HEK293 (cell line): ENCODE data around the gene DNM1.

Experiments
- CTCF ChIP-seq: fragments of 450-650 bp; formaldehyde crosslinking; IDR thresholded peaks from 2 replicates; pipeline ENCODE4 v1.5.1; 2016; ENCODE audit warnings: missing biosample characterization, missing genetic modification characterization
- YY1 ChIP-seq: fragments of 450-650 bp; formaldehyde crosslinking; IDR thresholded peaks from 2 replicates; pipeline ENCODE4 v1.5.1; 2018; ENCODE audit warnings: missing biosample characterization, missing genetic modification characterization

- TF ChIP-seq YY1 (tag by site-specific recombination), result no peak
- no peak for TF ChIP-seq CTCF (tag by site-specific recombination)
Measured at GRCh38 chr9:128244837-128245231, 41.7 kb downstream of the DNM1 start.
